Lower leg skin (tissue), 4 donors: ENCODE results near the gene MUL1. TPM values are rescaled to one million over a fixed set of nuclear protein-coding genes. Genes with fewer than 3 reads are reported as not detected.

ENCODE experiments used
- DNase-seq, 2 donors: peaks; one replicate each; pipeline ENCODE4 v3.0.0-alpha.2; 2019; ENCODE audit warnings: low spot score in 2 of 2
- H3K4me3 ChIP-seq: fragments of 200-600 bp; sonication (generic); 2 replicates; pipeline ENCODE4 v1.5.1; 2017; ENCODE audit warnings: mild to moderate bottlenecking, low read depth; ENCODE audit not compliant: poor library complexity, severe bottlenecking
- POLR2A ChIP-seq, 2 donors: fragments of 450-650 bp; IDR thresholded peaks; one replicate each; pipeline ENCODE4 v1.6.1; 2016 to 2017; ENCODE audit warnings: antibody characterized with exemption in 2 of 2, mild to moderate bottlenecking in 1 of 2, moderate library complexity in 1 of 2
- WGBS, 2 donors: methylation state at CpG; one replicate each; pipeline ENCODE4 v1.1.5; 2018; 5-methylcytosine and 5-hydroxymethylcytosine counted together
- intact Hi-C: fragments of 100-400 bp; cut with DNase I; formaldehyde crosslinking; loops from one replicate; pipeline ENCODE4 v1.15.0; 2023; ENCODE audit warnings: low total_unique reads
- total RNA-seq, 4 donors: library from RNA; depleted of rRNA; stranded (reverse); fragments of >200 nt; gene quantifications; one replicate each; pipeline ENCODE4 v1.1.0, GENCODE V29; 2016
- TF ChIP-seq, protein P1 (sequence below), 3 donors: fragments of 450-650 bp; IDR thresholded peaks; one replicate each; pipeline ENCODE4 v1.5.1; 2016; ENCODE audit warnings: antibody characterized with exemption in 3 of 3, mild to moderate bottlenecking in 3 of 3, moderate library complexity in 2 of 3

The MUL1 gene
- total RNA-seq, 4 donors from 2014 or later, result 32.7 to 46.2 (median 37.4) TPM

- WGBS, 2 donors, result 71 to 87% methylated on average over 7 of the region's 7 CpGs
- no peak for DNase-seq
- intact Hi-C loops, result loop anchor here (5.0 to 10.0 kb wide), 2 partner anchors 275 to 578 kb away; no protein-coding TSS in a partner anchor
- no peak overlapping the region for H3K4me3 ChIP-seq
- TF ChIP-seq POLR2A (IDR thresholded peaks at IDR 0.05), result no peak
- TF ChIP-seq, protein P1, sequence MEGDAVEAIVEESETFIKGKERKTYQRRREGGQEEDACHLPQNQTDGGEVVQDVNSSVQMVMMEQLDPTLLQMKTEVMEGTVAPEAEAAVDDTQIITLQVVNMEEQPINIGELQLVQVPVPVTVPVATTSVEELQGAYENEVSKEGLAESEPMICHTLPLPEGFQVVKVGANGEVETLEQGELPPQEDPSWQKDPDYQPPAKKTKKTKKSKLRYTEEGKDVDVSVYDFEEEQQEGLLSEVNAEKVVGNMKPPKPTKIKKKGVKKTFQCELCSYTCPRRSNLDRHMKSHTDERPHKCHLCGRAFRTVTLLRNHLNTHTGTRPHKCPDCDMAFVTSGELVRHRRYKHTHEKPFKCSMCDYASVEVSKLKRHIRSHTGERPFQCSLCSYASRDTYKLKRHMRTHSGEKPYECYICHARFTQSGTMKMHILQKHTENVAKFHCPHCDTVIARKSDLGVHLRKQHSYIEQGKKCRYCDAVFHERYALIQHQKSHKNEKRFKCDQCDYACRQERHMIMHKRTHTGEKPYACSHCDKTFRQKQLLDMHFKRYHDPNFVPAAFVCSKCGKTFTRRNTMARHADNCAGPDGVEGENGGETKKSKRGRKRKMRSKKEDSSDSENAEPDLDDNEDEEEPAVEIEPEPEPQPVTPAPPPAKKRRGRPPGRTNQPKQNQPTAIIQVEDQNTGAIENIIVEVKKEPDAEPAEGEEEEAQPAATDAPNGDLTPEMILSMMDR (IDR thresholded peaks at IDR 0.05), result no peak
Observed at GRCh38 chr1:20492751-20493150, 15.2 kb downstream of the MUL1 start.

DNA sequence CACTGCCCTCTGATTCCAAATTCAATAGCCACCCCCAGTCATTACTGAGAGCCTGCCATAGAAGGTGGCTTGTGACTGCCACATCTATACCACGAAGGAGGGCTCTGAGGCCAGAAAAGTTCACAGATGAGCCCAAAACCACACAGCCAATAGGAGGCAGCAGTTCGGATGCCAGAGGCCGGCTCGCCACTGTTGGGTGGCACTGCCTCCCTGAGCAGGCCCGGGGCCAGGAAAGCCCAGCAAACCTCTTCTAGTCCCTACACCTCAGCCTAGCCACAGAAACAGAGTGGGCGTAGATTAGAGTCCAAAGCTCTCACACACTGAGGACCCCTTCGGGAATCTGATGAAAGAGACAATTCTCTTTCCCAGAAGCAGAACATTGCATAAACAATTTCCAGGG, 16.1 kb downstream of the MUL1 start:
- no peak overlapping the region for H3K4me3 ChIP-seq
- TF ChIP-seq, protein P1 (IDR thresholded peaks at IDR 0.05), result no peak
- TF ChIP-seq POLR2A (IDR thresholded peaks at IDR 0.05), result no peak
- 72 to 82% methylated on average over 7 of the region's 7 CpGs for WGBS, 2 donors
- intact Hi-C loops, result loop anchor here (5.0 to 10.0 kb wide), 2 partner anchors 275 to 577 kb away; no protein-coding TSS in a partner anchor
- DNase-seq, result no peak

GRCh38 chr1:20491178-20491577, 16.8 kb downstream of the MUL1 start:
- TF ChIP-seq, protein P1 (IDR thresholded peaks at IDR 0.05), result no peak
- TF ChIP-seq POLR2A (IDR thresholded peaks at IDR 0.05), result no peak
- DNase-seq, result no peak
- intact Hi-C loops, result loop anchor here (5.0 to 10.0 kb wide), 2 partner anchors 274 to 576 kb away; no protein-coding TSS in a partner anchor
- H3K4me3 ChIP-seq, result no peak overlapping the region
- 67 to 77% methylated on average over 6 of the region's 6 CpGs for WGBS, 2 donors

DNA sequence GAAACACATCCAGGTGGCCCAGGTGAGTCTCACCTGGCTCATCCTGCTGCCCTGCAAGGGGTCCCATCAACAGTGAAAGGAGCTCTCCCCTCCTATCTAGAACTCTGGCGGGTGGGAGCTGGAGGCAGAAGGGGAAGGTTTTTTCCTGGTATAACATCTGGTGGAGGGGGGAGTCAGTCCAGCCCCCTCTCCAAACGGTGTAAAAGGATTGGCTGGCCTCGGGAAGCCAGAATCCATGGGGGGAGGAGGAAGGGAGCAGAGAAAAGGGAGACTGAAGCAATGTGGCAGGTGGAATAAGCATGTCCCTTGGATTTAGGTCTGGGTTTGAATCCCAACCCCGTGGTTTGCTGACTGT, 20.7 kb downstream of the MUL1 start:
- no peak for DNase-seq
- no peak overlapping the region for H3K4me3 ChIP-seq
- intact Hi-C loops, result loop anchor here (10.0 kb wide), 1 partner anchor 102 kb away; no protein-coding TSS in a partner anchor
- WGBS, 2 donors, result 21 to 35% methylated on average over 4 of the region's 4 CpGs
- TF ChIP-seq, protein P1 (IDR thresholded peaks at IDR 0.05), result no peak
- no peak for TF ChIP-seq POLR2A (IDR thresholded peaks at IDR 0.05)

- TF ChIP-seq POLR2A (IDR thresholded peaks at IDR 0.05), result no peak
- TF ChIP-seq, protein P1 (IDR thresholded peaks at IDR 0.05), result no peak
- WGBS, 2 donors, result 3% methylated on average over 29 to 33 of the region's 51 CpGs
- H3K4me3 ChIP-seq, result peak overlapping the region; percentile 44
- intact Hi-C loops, result loop anchor here (10.0 kb wide), 1 partner anchor 102 kb away; no protein-coding TSS in a partner anchor
- peak in 1 of 2 donors; percentile 91 for DNase-seq
Observed at GRCh38 chr1:20486457-20487235, 21.3 kb downstream of the MUL1 start.
